Activated CD8-positive, alpha-beta memory T cell treated with anti-CD3 and anti-CD28 coated beads, Interleukin-2, amount 50 U/mL, for 1 hour (primary cell): Measurements from ENCODE around the gene ZNF549.
"Not testable (repeated sequence)": the region's sequence is repeated elsewhere in the genome, so short reads cannot be mapped to it uniquely, and the experiment has no call there.

Experiments used
- DNase-seq: peaks from one replicate; pipeline ENCODE4 v3.0.0-alpha.2; 2020; ENCODE audit errors: extremely low read depth

The ZNF549 gene

GRCh38 chr19:57527136-57527881 is at the start of gene ZNF549:
Gene ZNF549 (plus strand): TSS chr19:57527356. CDS start chr19:57527574, 218 bp downstream.
- peak; percentile 79 for DNase-seq

GRCh38 chr19:57487477-57488298 is 39.5 kb upstream of the ZNF549 start, which contains the start of gene ZNF419:
Gene ZNF419 (plus strand): TSS chr19:57487750. CDS start chr19:57487951, 201 bp downstream.
- DNase-seq, result peak; percentile 82

- DNase-seq, result not testable (repeated sequence)
Observed at GRCh38 chr19:57488299-57488644, 38.9 kb upstream of the ZNF549 start.

GRCh38 chr19:57499332-57499679 is 27.9 kb upstream of the ZNF549 start:
- DNase-seq, result not testable (repeated sequence)

GRCh38 chr19:57499680-57500395 is 27.3 kb upstream of the ZNF549 start, which contains the start of gene ZNF773:
Gene ZNF773 (plus strand): TSS chr19:57499938. CDS start chr19:57500081, 143 bp downstream.
- peak; percentile 88 for DNase-seq

GRCh38 chr19:57500400-57500799 is 26.8 kb upstream of the ZNF549 start:
- DNase-seq, result not testable (repeated sequence)

GRCh38 chr19:57506163-57506562 is 21.0 kb upstream of the ZNF549 start:
- DNase-seq, result no peak

- DNase-seq, result no peak
Observed at GRCh38 chr19:57511484-57511883, 15.7 kb upstream of the ZNF549 start.

GRCh38 chr19:57512845-57513244 is 14.3 kb upstream of the ZNF549 start:
- no peak for DNase-seq

GRCh38 chr19:57515255-57515654 is 11.9 kb upstream of the ZNF549 start:
- DNase-seq, result no peak

GRCh38 chr19:57518021-57518420 is 9.1 kb upstream of the ZNF549 start:
- DNase-seq, result not testable (repeated sequence)

- no peak for DNase-seq
Observed at GRCh38 chr19:57537953-57538547, 10.9 kb downstream of the ZNF549 start.

- DNase-seq, result no peak
Observed at GRCh38 chr19:57546513-57546912, 19.4 kb downstream of the ZNF549 start.

- no peak for DNase-seq
Observed at GRCh38 chr19:57552432-57552831, 25.3 kb downstream of the ZNF549 start.

GRCh38 chr19:57557659-57558058 is 30.5 kb downstream of the ZNF549 start:
- no peak for DNase-seq

- no peak for DNase-seq
Observed at GRCh38 chr19:57558525-57558924, 31.4 kb downstream of the ZNF549 start.

- DNase-seq, result no peak
Observed at GRCh38 chr19:57559008-57559403, 31.9 kb downstream of the ZNF549 start.

- DNase-seq, result peak; percentile 64
Observed at GRCh38 chr19:57559404-57560025, 32.4 kb downstream of the ZNF549 start, which contains the start of gene ZNF550. Gene ZNF550 (minus strand): TSS chr19:57559863. CDS start chr19:57559682, 181 bp downstream.

GRCh38 chr19:57560049-57560491 is 32.9 kb downstream of the ZNF549 start:
- no peak for DNase-seq

- no peak for DNase-seq
Observed at GRCh38 chr19:57563547-57563946, 36.4 kb downstream of the ZNF549 start.
